Measurements from ENCODE around the gene AIRE.

DNA sequence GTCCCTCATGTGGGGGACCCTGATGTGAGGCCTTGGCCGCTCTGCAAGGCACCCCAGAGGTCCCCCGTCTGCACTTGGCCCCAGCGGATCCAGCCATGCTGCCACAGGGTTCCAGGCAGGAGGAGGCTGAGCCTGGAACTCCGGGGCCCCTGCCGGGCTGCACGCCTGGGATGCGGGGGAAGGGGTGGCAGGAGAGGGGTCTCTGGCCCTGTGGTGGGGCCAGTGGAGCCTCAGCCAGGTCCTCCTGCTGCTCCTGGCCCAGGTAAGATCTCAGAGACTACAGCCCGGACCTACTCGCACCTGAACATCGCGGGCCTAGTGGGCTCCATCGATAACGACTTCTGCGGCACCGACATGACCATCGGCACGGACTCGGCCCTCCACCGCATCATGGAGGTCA is 27.0 kb downstream of the AIRE start:
- TF ChIP-seq POLR2A (IDR thresholded peaks at IDR 0.05; ENCODE audit: low read length) (no peak), GATA1 (IDR thresholded peaks at IDR 0.05; ENCODE audit: low read depth, low read length) (no peak)
